Right atrium auricular region (tissue), 2 donors: ENCODE measurements around the gene RBPJL. TPM values are rescaled to one million over a fixed set of nuclear protein-coding genes. Genes with fewer than 3 reads are reported as not detected.
A peak's percentile ranks its signal among the peaks of the same experiment; 100 is the strongest.

ENCODE experiments used
- DNase-seq: peaks from one replicate; pipeline ENCODE4 v3.0.0-alpha.2; 2019; ENCODE audit warnings: low spot score
- H3K27ac ChIP-seq, 2 donors: fragments of 200-600 bp; sonication (generic); 1 replicate in 1 of 2; 2 replicates in 1 of 2; pipeline ENCODE4 v1.5.1; 2016 to 2019
- H3K27me3 ChIP-seq, 2 donors: fragments of 200-600 bp; sonication (generic); one replicate each; pipeline versions ENCODE4 v1.5.1 to v1.6.0; 2017 to 2019
- H3K36me3 ChIP-seq: fragments of 200-600 bp; sonication (generic); one replicate; pipeline ENCODE4 v1.5.1; 2016
- H3K4me1 ChIP-seq, 2 donors: fragments of 200-600 bp; sonication (generic); one replicate each; pipeline versions ENCODE4 v1.5.1 to v1.6.0; 2017 to 2019
- H3K4me3 ChIP-seq, 2 donors: fragments of 200-600 bp; sonication (generic); 1 replicate in 1 of 2; 2 replicates in 1 of 2; pipeline ENCODE4 v1.5.1; 2017 to 2019; ENCODE audit warnings: mild to moderate bottlenecking in 1 of 2, moderate library complexity in 1 of 2
- H3K9me3 ChIP-seq, 2 donors: fragments of 200-600 bp; sonication (generic); one replicate each; pipeline ENCODE4 v1.5.1; 2019
- total RNA-seq, 2 donors: library from RNA; depleted of rRNA; stranded (reverse); fragments of >200 nt; gene quantifications; one replicate each; pipeline ENCODE4 v1.1.0, GENCODE V29; 2016
- TF ChIP-seq, protein P1 (sequence below), 2 donors: fragments of 200-600 bp; sonication (generic); IDR thresholded peaks; one replicate each; pipeline ENCODE4 v1.5.1; 2019; ENCODE audit warnings: antibody characterized with exemption in 2 of 2

RBPJL gene
- total RNA-seq, 2 donors from 2014 or later = not detected

DNA sequence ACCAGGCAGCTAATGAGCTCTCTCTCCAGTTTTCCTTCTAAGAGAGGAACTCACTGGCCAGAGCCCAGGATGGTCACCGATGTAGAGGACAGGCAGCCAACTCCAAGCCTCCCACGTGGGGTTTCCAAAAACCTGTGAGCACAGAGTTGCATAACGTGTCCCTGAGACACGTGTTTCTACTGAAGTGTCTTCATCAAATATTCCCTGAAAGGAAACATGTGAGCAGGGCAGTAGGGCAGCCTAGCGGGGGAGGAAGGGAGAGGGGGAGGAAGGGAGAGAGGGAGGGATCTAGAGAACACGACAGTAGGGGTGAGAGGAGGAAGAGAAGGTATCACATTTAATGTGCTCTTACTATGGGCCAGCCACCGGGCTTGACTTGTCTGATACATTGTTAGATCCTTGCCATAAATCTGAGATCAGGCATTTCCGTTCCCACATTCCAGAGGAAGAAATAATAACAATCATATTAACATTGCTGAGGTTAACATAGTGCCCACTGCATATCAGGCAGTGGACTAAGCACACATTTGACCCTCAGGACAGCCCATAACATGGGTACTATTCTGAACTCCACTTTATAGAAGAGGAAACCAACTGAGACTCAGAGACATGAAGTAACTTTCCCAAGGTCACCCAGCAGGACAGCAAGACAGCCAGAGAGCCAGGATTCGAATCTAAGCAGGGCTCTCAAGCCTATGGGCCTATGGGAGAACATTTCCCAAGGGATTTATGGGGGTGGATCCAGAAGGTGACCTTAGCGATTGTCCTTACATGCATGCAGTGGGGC, 51.8 kb downstream of the RBPJL start:
- Histone ChIP-seq H3K4me1 (peaks cover 0 to 50% of the 10 kb centered on the region in 2 donors), H3K27me3 (no peaks in the 10 kb centered on the region), H3K4me3 (no peak overlapping the region), H3K36me3 (no peaks in the 10 kb centered on the region), H3K9me3 (no peaks in the 10 kb centered on the region), H3K27ac (peak overlapping the region; percentile 94)
- TF ChIP-seq, protein P1, sequence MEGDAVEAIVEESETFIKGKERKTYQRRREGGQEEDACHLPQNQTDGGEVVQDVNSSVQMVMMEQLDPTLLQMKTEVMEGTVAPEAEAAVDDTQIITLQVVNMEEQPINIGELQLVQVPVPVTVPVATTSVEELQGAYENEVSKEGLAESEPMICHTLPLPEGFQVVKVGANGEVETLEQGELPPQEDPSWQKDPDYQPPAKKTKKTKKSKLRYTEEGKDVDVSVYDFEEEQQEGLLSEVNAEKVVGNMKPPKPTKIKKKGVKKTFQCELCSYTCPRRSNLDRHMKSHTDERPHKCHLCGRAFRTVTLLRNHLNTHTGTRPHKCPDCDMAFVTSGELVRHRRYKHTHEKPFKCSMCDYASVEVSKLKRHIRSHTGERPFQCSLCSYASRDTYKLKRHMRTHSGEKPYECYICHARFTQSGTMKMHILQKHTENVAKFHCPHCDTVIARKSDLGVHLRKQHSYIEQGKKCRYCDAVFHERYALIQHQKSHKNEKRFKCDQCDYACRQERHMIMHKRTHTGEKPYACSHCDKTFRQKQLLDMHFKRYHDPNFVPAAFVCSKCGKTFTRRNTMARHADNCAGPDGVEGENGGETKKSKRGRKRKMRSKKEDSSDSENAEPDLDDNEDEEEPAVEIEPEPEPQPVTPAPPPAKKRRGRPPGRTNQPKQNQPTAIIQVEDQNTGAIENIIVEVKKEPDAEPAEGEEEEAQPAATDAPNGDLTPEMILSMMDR (IDR thresholded peaks at IDR 0.05) = no peak
- DNase-seq = peak; percentile 93

DNA sequence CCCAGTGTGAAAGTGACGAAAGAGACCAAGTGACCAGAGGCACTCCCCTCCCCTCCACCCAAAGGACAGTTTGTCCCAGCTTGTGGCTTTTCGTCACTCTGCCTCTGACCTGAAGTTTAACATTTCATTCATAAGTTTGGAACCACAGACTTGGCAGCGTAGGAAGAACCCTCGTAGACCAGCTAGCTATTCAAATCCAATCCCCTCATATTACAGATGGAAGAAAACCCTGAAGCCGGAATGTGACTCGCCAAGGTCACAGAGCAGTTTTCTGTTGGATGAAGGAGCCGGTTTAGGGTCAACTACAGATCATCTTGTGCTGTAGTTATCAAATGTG, 52.4 kb downstream of the RBPJL start:
- DNase-seq = peak; percentile 85
- H3K4me1 ChIP-seq = peaks cover 0 to 56% of the 10 kb centered on the region in 2 donors
- H3K9me3 ChIP-seq = no peaks in the 10 kb centered on the region
- TF ChIP-seq, protein P1 (IDR thresholded peaks at IDR 0.05) = no peak
- H3K27ac ChIP-seq = peak overlapping the region; percentile 94
- no peaks in the 10 kb centered on the region for H3K27me3 ChIP-seq
- no peaks in the 10 kb centered on the region for H3K36me3 ChIP-seq
- H3K4me3 ChIP-seq = no peak overlapping the region

DNA sequence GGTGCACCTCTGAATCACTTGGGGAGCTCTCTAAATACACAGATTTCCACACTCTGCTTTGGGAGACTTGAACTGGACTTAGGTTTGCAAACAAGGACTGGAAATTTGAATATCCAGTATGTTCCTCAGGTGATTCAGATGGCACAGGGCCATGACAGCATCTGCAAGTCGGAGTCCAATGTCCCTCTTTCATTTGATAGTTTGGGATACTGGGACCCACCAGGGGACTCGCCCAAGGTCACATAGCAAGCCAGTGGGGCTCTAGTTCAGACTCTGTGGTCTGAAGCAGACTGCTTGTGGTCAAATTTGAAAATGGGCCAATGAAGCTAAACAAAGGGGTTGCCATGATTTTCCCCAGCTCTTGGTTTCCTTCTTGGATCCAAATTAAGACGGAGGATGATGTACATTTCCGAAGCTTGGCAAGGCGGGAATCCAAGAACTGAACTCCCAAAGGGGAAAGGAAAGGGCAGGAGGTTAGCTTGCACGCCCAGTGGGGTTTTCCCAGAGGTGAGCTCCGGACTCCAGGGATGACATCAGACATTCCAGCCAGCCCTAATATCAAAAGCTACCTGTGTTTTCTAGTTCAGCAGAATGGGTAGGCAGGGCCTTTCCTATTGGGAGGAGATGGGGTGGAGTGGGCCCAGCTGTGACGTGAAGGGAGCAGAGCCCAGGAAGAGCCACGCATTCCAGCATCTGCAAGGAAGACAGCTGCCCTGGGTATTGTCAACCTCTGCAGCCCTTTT, 52.9 kb downstream of the RBPJL start:
- H3K27ac ChIP-seq = peak overlapping the region; percentile 94
- no peaks in the 10 kb centered on the region for H3K36me3 ChIP-seq
- no peak for DNase-seq
- H3K27me3 ChIP-seq = no peaks in the 10 kb centered on the region
- no peaks in the 10 kb centered on the region for H3K9me3 ChIP-seq
- TF ChIP-seq, protein P1 (IDR thresholded peaks at IDR 0.05) = no peak
- H3K4me3 ChIP-seq = no peak overlapping the region
- H3K4me1 ChIP-seq = peaks cover 0 to 53% of the 10 kb centered on the region in 2 donors

DNA sequence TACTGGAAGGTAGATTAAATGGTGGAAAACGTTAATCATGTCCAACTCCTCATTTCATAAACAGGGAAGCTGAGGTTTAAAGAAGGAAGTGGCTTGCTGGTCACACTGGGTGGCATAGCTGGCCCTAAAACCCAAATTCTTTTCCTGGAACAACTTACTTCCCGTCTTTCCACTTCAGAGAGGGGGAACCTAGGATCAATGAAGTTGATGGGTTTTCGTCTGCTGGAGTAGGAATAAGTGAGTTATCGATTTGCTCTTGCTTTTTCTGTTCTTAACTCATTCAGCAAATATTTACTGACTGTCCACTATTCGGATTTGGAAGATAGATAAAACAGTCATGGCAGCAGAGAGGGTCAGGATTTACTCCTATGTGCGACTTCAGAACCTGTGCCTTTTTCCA, 55.2 kb downstream of the RBPJL start:
- no peaks in the 10 kb centered on the region for H3K9me3 ChIP-seq
- H3K4me1 ChIP-seq = peaks cover 0 to 56% of the 10 kb centered on the region in 2 donors
- no peaks in the 10 kb centered on the region for H3K27me3 ChIP-seq
- TF ChIP-seq, protein P1 (IDR thresholded peaks at IDR 0.05) = no peak
- DNase-seq = no peak
- H3K4me3 ChIP-seq = no peak overlapping the region
- peak overlapping the region; percentile 94 for H3K27ac ChIP-seq
- peaks cover 14% of the 10 kb centered on the region for H3K36me3 ChIP-seq

DNA sequence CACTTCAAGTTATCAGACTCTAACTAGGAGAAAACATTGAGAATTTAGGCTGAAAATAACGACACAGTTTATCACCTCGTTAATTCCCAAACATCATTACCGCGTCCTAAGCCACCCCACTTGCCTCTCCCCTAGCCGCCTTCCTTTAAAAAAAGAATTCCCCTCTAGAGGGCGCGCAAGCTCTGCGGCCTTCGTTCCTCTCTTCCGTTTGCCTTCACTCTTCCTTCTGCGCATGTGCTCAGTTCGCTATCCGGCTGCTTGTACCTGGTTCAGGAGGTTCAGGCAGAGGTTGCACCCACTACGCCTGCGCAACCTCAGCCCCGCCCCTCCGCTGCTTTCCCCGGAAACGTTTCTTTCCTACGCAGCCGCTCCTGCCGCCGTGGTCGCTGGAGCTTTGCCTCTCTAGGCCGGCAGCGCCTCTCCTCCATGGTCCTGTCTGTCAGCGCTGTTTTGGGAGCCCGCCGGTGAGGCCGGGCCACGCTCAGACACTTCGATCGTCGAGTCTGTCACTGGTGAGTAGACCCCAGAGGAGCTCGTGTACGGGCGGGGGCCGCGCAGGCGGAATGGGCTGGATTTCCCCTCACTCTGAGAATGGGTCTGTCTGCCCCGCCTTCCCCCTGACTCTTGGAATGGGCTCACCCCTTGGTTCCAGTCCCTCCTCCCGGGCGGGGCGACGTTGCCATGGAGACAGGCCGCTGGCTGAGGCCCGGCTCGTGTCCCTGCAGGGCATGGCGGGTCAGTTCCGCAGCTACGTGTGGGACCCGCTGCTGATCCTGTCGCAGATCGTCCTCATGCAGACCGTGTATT, 56.4 kb downstream of the RBPJL start, which contains the start of gene SYS1:
SYS1 (plus strand) TSS at position 353 of the 807 bp plus-strand sequence; CDS start at position 729, 376 bp downstream.
- DNase-seq = peak; percentile 97
- H3K27ac ChIP-seq = peak within 1 kb of the TSS; percentile 94
- TF ChIP-seq, protein P1 (IDR thresholded peaks at IDR 0.05) = peak; percentile 88 to 95
- no peaks in the 10 kb centered on the region for H3K9me3 ChIP-seq
- no peaks in the 10 kb centered on the region for H3K27me3 ChIP-seq
- H3K4me3 ChIP-seq = peak within 1 kb of the TSS; percentile 67
- H3K4me1 ChIP-seq = peaks cover 0 to 46% of the 10 kb centered on the region in 2 donors
- peaks cover 25% of the 10 kb centered on the region for H3K36me3 ChIP-seq
